IMR-90 (cell line): ENCODE results near the gene SGK1. TPM values are rescaled to one million over a fixed set of nuclear protein-coding genes. Genes with fewer than 3 reads are reported as not detected.

ENCODE experiments used
- ATAC-seq: fragments of 200-7000 bp; cut with Tn5 transposase; 2 replicates; pipeline ENCODE4 v1.9.1; 2020; ENCODE audit warnings: low read depth, mild to moderate bottlenecking, moderate library complexity
- BruUV-seq: library from RNA; stranded (reverse); fragments of 400-500 nt; replicated peaks from 2 replicates; lab custom pipeline; 2021; lab: Mats Ljungman, UMichigan
- CTCF ChIA-PET: fragments of 300-600 bp; formaldehyde crosslinking; extraction: SDS; loops from one replicate; lab custom pipeline; 2021; ENCODE audit warnings: antibody characterized with exemption; lab: Yijun Ruan, JAX
- POLR2A ChIA-PET: fragments of 300-600 bp; sonication (Branson Sonifier 250); formaldehyde crosslinking; loops from one replicate; lab custom pipeline; 2022; ENCODE audit warnings: antibody characterized with exemption; ENCODE audit not compliant: unreplicated experiment; lab: Charles Lee
- DNase-seq: peaks from one replicate; pipeline ENCODE4 v3.0.0; 2013
- H2AFZ ChIP-seq: replicated peaks from 2 replicates; pipeline ENCODE3; 2013; ENCODE audit warnings: low read length, mild to moderate bottlenecking; ENCODE audit not compliant: poor library complexity
- H2AK5ac ChIP-seq: 2 replicates; pipeline ENCODE4 v1.6.1; 2013; ENCODE audit warnings: low read depth, low read length, inconsistent platforms
- H2AK9ac ChIP-seq: replicated peaks from 2 replicates; pipeline ENCODE3; 2013; ENCODE audit warnings: mild to moderate bottlenecking, low read depth, low read length, moderate library complexity; ENCODE audit not compliant: poor library complexity
- H2BK120ac ChIP-seq: 2 replicates; pipeline ENCODE4 v1.6.1; 2013; ENCODE audit warnings: low read depth, low read length, inconsistent platforms
- H2BK15ac ChIP-seq: 3 replicates; pipeline ENCODE4 v1.6.1; 2013; ENCODE audit warnings: low read depth, low read length, inconsistent platforms
- H2BK20ac ChIP-seq: 2 replicates; pipeline ENCODE4 v1.6.1; 2013; ENCODE audit warnings: low read depth, mild to moderate bottlenecking, inconsistent platforms, low read length, moderate library complexity
- H2BK5ac ChIP-seq: 2 replicates; pipeline ENCODE4 v1.6.1; 2013; ENCODE audit warnings: mild to moderate bottlenecking, low read depth, low read length, inconsistent platforms; ENCODE audit not compliant: poor library complexity, severe bottlenecking
- H3K14ac ChIP-seq: replicated peaks from 2 replicates; pipeline ENCODE4 v1.6.1; 2013; ENCODE audit warnings: low read depth, low read length, inconsistent platforms
- H3K18ac ChIP-seq: 2 replicates; pipeline ENCODE4 v1.6.1; 2013; ENCODE audit warnings: low read depth, low read length, control low read depth
- H3K23ac ChIP-seq: 2 replicates; pipeline ENCODE4 v1.6.1; 2013; ENCODE audit warnings: low read depth, low read length, inconsistent platforms
- H3K27ac ChIP-seq: 2 replicates; pipeline ENCODE4 v1.5.1; 2013; ENCODE audit warnings: mild to moderate bottlenecking, control low read depth, low read length; ENCODE audit not compliant: insufficient read depth
- H3K27me3 ChIP-seq: 2 replicates; pipeline ENCODE4 v1.6.1; 2013; ENCODE audit warnings: low read length; ENCODE audit not compliant: control insufficient read depth, insufficient read depth
- H3K36me3 ChIP-seq: 2 replicates; pipeline ENCODE4 v1.6.1; 2013; ENCODE audit warnings: low read length, mixed read lengths; ENCODE audit not compliant: control insufficient read depth, insufficient read depth
- H3K4ac ChIP-seq: 2 replicates; pipeline ENCODE4 v1.6.1; 2013; ENCODE audit warnings: low read depth, low read length, inconsistent platforms
- H3K4me1 ChIP-seq: 2 replicates; pipeline ENCODE4 v1.6.1; 2013; ENCODE audit warnings: low read length, mixed read lengths; ENCODE audit not compliant: control insufficient read depth, insufficient read depth
- H3K4me2 ChIP-seq: 2 replicates; pipeline ENCODE4 v1.6.1; 2013; ENCODE audit warnings: low read depth, mild to moderate bottlenecking, control low read depth, low read length, moderate library complexity
- H3K4me3 ChIP-seq: 2 replicates; pipeline ENCODE4 v1.5.1; 2013; ENCODE audit warnings: low read depth, mild to moderate bottlenecking, control low read depth, low read length, moderate library complexity; ENCODE audit not compliant: insufficient read depth
- H3K56ac ChIP-seq: 2 replicates; pipeline ENCODE4 v1.6.1; 2013; ENCODE audit warnings: low read length, inconsistent platforms; ENCODE audit not compliant: insufficient read depth; ENCODE audit errors: extremely low read depth
- H3K79me1 ChIP-seq, 2 experiments: 2 replicates each; pipeline ENCODE4 v1.6.1; 2013; ENCODE audit warnings: low read length in 2 of 2, inconsistent platforms in 1 of 2, low read depth in 1 of 2
- H3K9ac ChIP-seq: 2 replicates; pipeline ENCODE4 v1.6.1; 2013; ENCODE audit warnings: low read depth, low read length, control low read depth
- H3K9me1 ChIP-seq: 2 replicates; pipeline ENCODE4 v1.6.1; 2013; ENCODE audit warnings: low read length, inconsistent platforms; ENCODE audit not compliant: insufficient read depth
- H3K9me3 ChIP-seq: 2 replicates; pipeline ENCODE4 v1.6.1; 2013; ENCODE audit warnings: low read length; ENCODE audit not compliant: control insufficient read depth, insufficient read depth
- H4K20me1 ChIP-seq: 2 replicates; pipeline ENCODE4 v1.6.1; 2013; ENCODE audit warnings: low read length, inconsistent platforms; ENCODE audit not compliant: insufficient read depth
- H4K5ac ChIP-seq: 2 replicates; pipeline ENCODE4 v1.6.1; 2013; ENCODE audit warnings: mild to moderate bottlenecking, low read depth, low read length, control low read depth
- H4K8ac ChIP-seq, 2 experiments: 2 replicates each; pipeline ENCODE4 v1.6.1; 2013; ENCODE audit warnings: low read depth in 2 of 2, low read length in 2 of 2, control low read depth in 1 of 2, inconsistent platforms in 1 of 2
- H4K91ac ChIP-seq: 2 replicates; pipeline ENCODE4 v1.6.1; 2013; ENCODE audit warnings: low read depth, low read length, inconsistent platforms; ENCODE audit not compliant: insufficient read depth
- BHLHE40 ChIP-seq: fragments of 150-350 bp; IDR thresholded peaks from 2 replicates; pipeline ENCODE4 v1.6.1; 2016; ENCODE audit warnings: mild to moderate bottlenecking, low read depth, low read length
- CEBPB ChIP-seq: IDR thresholded peaks from 2 replicates; pipeline ENCODE4 v1.6.1; 2012; ENCODE audit warnings: low read depth, low read length, improper control_type of control experiment
- CHD1 ChIP-seq: IDR thresholded peaks from 2 replicates; pipeline ENCODE4 v1.6.1; 2012; ENCODE audit warnings: low read depth, low read length, improper control_type of control experiment
- CTCF ChIP-seq: conservative IDR thresholded peaks from 2 replicates; pipeline ENCODE4 v1.5.1; 2012; ENCODE audit warnings: mild to moderate bottlenecking, low read depth, low read length, improper control_type of control experiment
- ELK1 ChIP-seq: fragments of 150-350 bp; IDR thresholded peaks from 2 replicates; pipeline ENCODE4 v1.6.1; 2016; ENCODE audit warnings: low read depth, mild to moderate bottlenecking, low read length, moderate library complexity, borderline replicate concordance
- FOS ChIP-seq: fragments of 150-350 bp; IDR thresholded peaks from 2 replicates; pipeline ENCODE4 v1.6.1; 2016; ENCODE audit warnings: low read depth, low read length
- MAFK ChIP-seq: IDR thresholded peaks from 2 replicates; pipeline ENCODE4 v1.6.1; 2012; ENCODE audit warnings: low read depth, low read length, improper control_type of control experiment
- MAZ ChIP-seq: IDR thresholded peaks from 2 replicates; pipeline ENCODE4 v1.6.1; 2012; ENCODE audit warnings: low read depth, mild to moderate bottlenecking, low read length, improper control_type of control experiment, moderate library complexity, borderline replicate concordance
- MXI1 ChIP-seq: IDR thresholded peaks from 2 replicates; pipeline ENCODE4 v1.6.1; 2012; ENCODE audit warnings: low read depth, mild to moderate bottlenecking, low read length, moderate library complexity, borderline replicate concordance
- NFE2L2 ChIP-seq: fragments of 150-350 bp; IDR thresholded peaks from 2 replicates; pipeline ENCODE4 v1.6.1; 2016; ENCODE audit warnings: low read depth, mild to moderate bottlenecking, low read length
- POLR2A ChIP-seq: IDR thresholded peaks from 2 replicates; pipeline ENCODE4 v1.6.1; 2012; ENCODE audit warnings: mild to moderate bottlenecking, low read depth, low read length
- RAD21 ChIP-seq: IDR thresholded peaks from 2 replicates; pipeline ENCODE4 v1.6.1; 2012; ENCODE audit warnings: low read length, improper control_type of control experiment
- RCOR1 ChIP-seq: IDR thresholded peaks from 2 replicates; pipeline ENCODE4 v1.6.1; 2012; ENCODE audit warnings: mild to moderate bottlenecking, low read length, improper control_type of control experiment; ENCODE audit not compliant: insufficient replicate concordance
- RFX5 ChIP-seq: IDR thresholded peaks from 2 replicates; pipeline ENCODE4 v1.8.0; 2012; ENCODE audit warnings: low read depth, mild to moderate bottlenecking, low read length, moderate library complexity
- SMC3 ChIP-seq: fragments of 150-350 bp; IDR thresholded peaks from 2 replicates; pipeline ENCODE4 v1.6.1; 2016; ENCODE audit warnings: low read depth, mild to moderate bottlenecking, antibody characterized with exemption, low read length, moderate library complexity
- WGBS, 2 experiments: methylation state at CpG; one replicate each; pipeline versions ENCODE4 v1.1.5 to v1.1.7; 2013; ENCODE audit warnings: missing lambda C conversion rate in 2 of 2; ENCODE audit not compliant: insufficient read length in 1 of 2; ENCODE audit errors: extremely low coverage in 2 of 2; 5-methylcytosine and 5-hydroxymethylcytosine counted together
- dilution Hi-C: fragments of 300-500 bp; cut with HindIII; formaldehyde crosslinking; loops from one replicate; pipeline ENCODE4 v1.14.3; 2018; ENCODE audit warnings: low sequenced_read_pairs; ENCODE audit not compliant: unreplicated experiment
- in situ Hi-C: fragments of 300-500 bp; cut with MboI; formaldehyde crosslinking; loops from 3 replicates; pipeline ENCODE4 v1.14.3; 2019; ENCODE audit warnings: low sequenced_read_pairs, inconsistent platforms, mixed read lengths
- intact Hi-C: fragments of 100-400 bp; cut with micrococcal nuclease; formaldehyde crosslinking; loops from 2 replicates; pipeline ENCODE4 v1.10.0; 2022
- polyA plus RNA-seq, 3 experiments: library from polyadenylated mRNA; depleted of rRNA; stranded (reverse); fragments of >200 nt; gene quantifications; 2 replicates each; pipeline ENCODE4 v1.2.3, GENCODE V29; 2012; ENCODE audit warnings: low replicate concordance in 1 of 3
- total RNA-seq: library from RNA; depleted of rRNA; stranded (reverse); fragments of >200 nt; gene quantifications from 2 replicates; pipeline ENCODE4 v1.2.3, GENCODE V29; 2012
- TF ChIP-seq, protein P1 (sequence below): fragments of 150-350 bp; IDR thresholded peaks from 2 replicates; pipeline ENCODE4 v1.6.1; 2017; ENCODE audit warnings: mild to moderate bottlenecking, antibody characterized with exemption, low read length, low read depth

Gene SGK1
- total and polyA plus RNA-seq, 2 of the 4 experiments (the other 2 are of a cell fraction), result 121 to 255 TPM

GRCh38 chr6:134291156-134291555 is 26.8 kb downstream of the SGK1 start:
- Histone ChIP-seq H3K27ac (no peak overlapping the region), H2AK9ac (no peak overlapping the region), H3K4me2 (no peak overlapping the region), H3K9me1 (peaks cover 6% of the 10 kb centered on the region; the same call in 1 of the 2 replicates), H3K18ac (no peak overlapping the region; the same call in 1 of the 2 replicates), H3K9ac (no peak overlapping the region), H2BK20ac (peak overlapping the region; percentile 17; the same call in 1 of the 2 replicates), H3K9me3 (no peaks in the 10 kb centered on the region; the same call in 1 of the 2 replicates), H3K36me3 (no peaks in the 10 kb centered on the region), H3K27me3 (no peaks in the 10 kb centered on the region), H2BK120ac (peak overlapping the region; percentile 19; the same call in 1 of the 2 replicates), H2BK5ac (no peak overlapping the region), H4K20me1 (no peaks in the 10 kb centered on the region), H3K4ac (peak overlapping the region; percentile 0; the same call in 1 of the 2 replicates), H3K14ac (no peak overlapping the region), H3K23ac (no peak overlapping the region), H4K8ac (no peak overlapping the region), H2AK5ac (peak overlapping the region; percentile 34; the same call in 1 of the 2 replicates), H2BK15ac (peak overlapping the region; percentile 71; the same call in 1 of the 3 replicates), H3K4me3 (no peak overlapping the region), H3K4me1 (peaks cover 15% of the 10 kb centered on the region), H4K5ac (no peak overlapping the region), H2AFZ (no peak overlapping the region), H3K56ac (no peak overlapping the region), H4K91ac (peak overlapping the region; percentile 23; the same call in 1 of the 2 replicates), H3K79me1 (no peaks in the 10 kb centered on the region)
- in situ Hi-C loops, result no loop called here
- intact Hi-C loops, result no loop called here
- ChIA-PET POLR2A (no interaction called here), CTCF (interaction anchor here (0.7 to 0.8 kb wide), 2 partner anchors 30 to 113 kb away, joined by 3 read pairs; no protein-coding TSS in a partner anchor)
- BruUV-seq, result no TSS peak
- ATAC-seq, result no peak
- no peak for DNase-seq
- WGBS, 2 experiments, result no CpG with 5 or more reads among the region's 4 CpGs
- no peak for TF ChIP-seq FOS
- no peak for TF ChIP-seq MXI1
- TF ChIP-seq MAFK, result no peak
- TF ChIP-seq RCOR1, result no peak
- TF ChIP-seq CHD1, result no peak
- TF ChIP-seq MAZ, result no peak
- no peak for TF ChIP-seq NFE2L2
- TF ChIP-seq CEBPB, result no peak
- TF ChIP-seq SMC3, result no peak
- no peak for TF ChIP-seq CTCF
- TF ChIP-seq ELK1, result no peak
- TF ChIP-seq BHLHE40, result no peak
- TF ChIP-seq RFX5, result no peak
- no peak for TF ChIP-seq POLR2A
- no peak for TF ChIP-seq RAD21
- TF ChIP-seq, protein P1, sequence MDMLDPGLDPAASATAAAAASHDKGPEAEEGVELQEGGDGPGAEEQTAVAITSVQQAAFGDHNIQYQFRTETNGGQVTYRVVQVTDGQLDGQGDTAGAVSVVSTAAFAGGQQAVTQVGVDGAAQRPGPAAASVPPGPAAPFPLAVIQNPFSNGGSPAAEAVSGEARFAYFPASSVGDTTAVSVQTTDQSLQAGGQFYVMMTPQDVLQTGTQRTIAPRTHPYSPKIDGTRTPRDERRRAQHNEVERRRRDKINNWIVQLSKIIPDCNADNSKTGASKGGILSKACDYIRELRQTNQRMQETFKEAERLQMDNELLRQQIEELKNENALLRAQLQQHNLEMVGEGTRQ, result no peak
- dilution Hi-C loops, result no loop called here
